T-helper 2 cell treated with Interferon-gamma antibody and Interleukin-4, amounts not matched to agents 5 μg/mL and 100 μg/mL, for 36 hours (primary cell): ENCODE results near the gene CAD.
"Not testable (repeated sequence)": the region's sequence is repeated elsewhere in the genome, so short reads cannot be mapped to it uniquely, and the experiment has no call there.

ENCODE experiments used
- DNase-seq: peaks from one replicate; pipeline ENCODE4 v3.0.0; 2021; ENCODE audit warnings: low spot score
- H3K27ac Mint-ChIP-seq: one replicate; pipeline ENCODE4 v1.8.0; 2021; ENCODE audit warnings: mild to moderate bottlenecking, mixed read lengths
- H3K27me3 Mint-ChIP-seq: one replicate; pipeline ENCODE4 v1.8.0; 2021; ENCODE audit warnings: low read depth, mixed read lengths
- H3K36me3 Mint-ChIP-seq: one replicate; pipeline ENCODE4 v1.8.0; 2021; ENCODE audit warnings: low read depth, mixed read lengths
- H3K4me1 Mint-ChIP-seq: one replicate; pipeline ENCODE4 v1.8.0; 2021; ENCODE audit warnings: low read depth, mixed read lengths
- H3K4me3 Mint-ChIP-seq: one replicate; pipeline ENCODE4 v1.8.0; 2022; ENCODE audit warnings: mild to moderate bottlenecking, moderate library complexity, mixed read lengths
- H3K9me3 Mint-ChIP-seq: one replicate; pipeline ENCODE4 v1.8.0; 2021; ENCODE audit warnings: mixed read lengths

CAD gene

DNA sequence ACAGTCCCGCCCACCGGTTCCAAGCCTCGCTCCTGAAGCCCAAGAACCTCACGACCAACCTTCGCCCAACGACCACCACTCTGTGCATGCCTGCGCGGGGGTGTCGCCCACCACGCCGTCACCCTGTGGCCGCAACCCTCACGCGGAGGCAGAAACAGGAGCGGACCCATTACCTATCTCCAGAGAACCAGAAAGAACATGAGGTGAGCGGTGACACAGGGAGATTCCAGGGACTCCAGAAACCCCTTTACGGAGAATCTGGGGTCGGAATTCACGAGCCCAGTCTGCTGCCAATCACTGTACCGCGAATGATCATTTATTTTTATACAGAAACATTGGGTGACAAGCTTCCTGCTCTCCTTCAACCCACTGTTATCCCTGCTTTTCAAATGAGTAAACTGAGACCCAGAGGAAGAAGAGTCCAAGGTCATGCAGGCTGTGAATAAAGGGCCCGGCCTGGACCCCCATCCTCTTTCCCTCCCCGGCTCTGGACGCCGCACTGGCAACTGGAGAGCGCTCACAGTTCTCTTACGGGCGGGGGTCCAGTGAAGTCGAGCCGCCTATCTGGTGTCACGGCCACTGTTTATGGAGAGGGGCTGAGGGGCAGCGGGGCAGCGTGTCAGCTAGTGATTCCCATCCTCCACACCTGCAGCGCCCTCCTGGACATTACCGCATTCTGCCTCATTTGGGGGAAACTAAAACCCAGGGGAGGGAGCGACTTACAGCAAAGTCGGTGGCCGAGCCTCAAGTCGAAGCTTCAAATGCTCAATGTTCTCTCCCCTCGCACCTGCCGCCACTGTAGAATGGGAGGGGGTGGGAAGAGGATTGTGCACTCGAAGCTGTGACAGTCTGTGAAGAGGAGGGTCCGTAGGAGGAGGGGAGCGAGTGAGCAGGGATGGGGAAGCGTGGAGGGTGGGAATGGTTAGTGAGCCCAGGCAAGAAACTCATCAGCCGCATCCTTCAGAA, 46.4 kb downstream of the CAD start:
- Mint-ChIP-seq H3K4me1 (peaks cover 17% of the 10 kb centered on the region), H3K9me3 (no peaks in the 10 kb centered on the region), H3K27me3 (peaks cover 43% of the 10 kb centered on the region)

DNA sequence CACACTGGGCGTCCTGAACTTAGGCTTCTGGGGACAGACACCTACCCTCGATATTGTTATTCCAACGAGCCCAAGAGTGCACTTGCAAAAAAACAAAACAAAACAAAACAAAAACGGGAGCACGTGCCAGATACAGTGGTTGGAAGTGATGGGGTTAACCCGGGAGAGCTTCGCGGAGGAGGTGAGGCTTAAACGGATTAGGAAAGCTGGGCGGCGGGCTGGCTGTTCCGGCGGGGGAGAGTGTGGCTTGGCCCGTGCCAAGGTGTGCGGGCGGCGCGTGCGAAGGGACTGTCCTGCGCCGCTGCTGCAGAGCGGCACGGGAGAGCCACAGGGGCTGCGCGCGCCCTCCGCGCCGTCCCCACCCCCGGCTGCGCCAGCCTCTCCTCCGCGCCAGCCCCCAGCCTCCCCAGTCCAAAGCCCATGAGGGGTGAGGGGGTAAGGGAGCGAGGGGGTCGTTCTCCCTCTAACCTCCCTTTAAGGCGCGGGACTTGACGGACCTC, 47.1 kb downstream of the CAD start:
- Mint-ChIP-seq H3K4me1 (peaks cover 17% of the 10 kb centered on the region), H3K27me3 (peaks cover 43% of the 10 kb centered on the region), H3K36me3 (peaks cover 2% of the 10 kb centered on the region), H3K27ac (no peak overlapping the region), H3K9me3 (no peaks in the 10 kb centered on the region), H3K4me3 (peak overlapping the region; percentile 93)
- no peak for DNase-seq

More for the DNA sequence above, 46.4 kb downstream of the CAD start:
- DNase-seq, result no peak
- H3K27ac Mint-ChIP-seq, result peak overlapping the region; percentile 29
- H3K4me3 Mint-ChIP-seq, result peak overlapping the region; percentile 93
- peaks cover 2% of the 10 kb centered on the region for H3K36me3 Mint-ChIP-seq

GRCh38 chr2:27264753-27265535, 47.8 kb downstream of the CAD start:
- peaks cover 17% of the 10 kb centered on the region for H3K4me1 Mint-ChIP-seq
- H3K4me3 Mint-ChIP-seq, result peak overlapping the region; percentile 65
- peaks cover 44% of the 10 kb centered on the region for H3K27me3 Mint-ChIP-seq
- no peak overlapping the region for H3K27ac Mint-ChIP-seq
- peaks cover 2% of the 10 kb centered on the region for H3K36me3 Mint-ChIP-seq
- H3K9me3 Mint-ChIP-seq, result no peaks in the 10 kb centered on the region
- DNase-seq, result peak; percentile 60

DNA sequence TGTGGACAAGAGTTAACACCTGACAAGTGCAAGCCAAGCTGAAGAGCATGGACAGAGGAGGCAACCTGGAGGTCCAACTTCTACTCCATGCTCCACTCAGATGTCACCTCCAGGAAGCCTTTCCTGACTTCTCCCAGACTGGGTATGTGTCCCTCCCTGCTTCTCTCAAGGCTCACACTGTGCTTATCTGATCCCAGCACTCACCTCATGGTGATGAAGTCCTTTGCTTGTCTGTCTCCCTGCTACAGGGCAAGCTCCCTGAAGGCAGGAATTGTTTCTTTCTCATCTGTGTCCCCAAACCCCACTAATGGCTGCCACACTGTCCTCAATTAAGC, 48.3 kb downstream of the CAD start:
- Mint-ChIP-seq H3K4me3 (peak overlapping the region; percentile 65), H3K36me3 (peaks cover 2% of the 10 kb centered on the region), H3K9me3 (no peaks in the 10 kb centered on the region), H3K4me1 (peaks cover 17% of the 10 kb centered on the region), H3K27me3 (peaks cover 40% of the 10 kb centered on the region), H3K27ac (no peak overlapping the region)
- DNase-seq, result no peak

GRCh38 chr2:27268296-27268695, 51.1 kb downstream of the CAD start:
- not testable (repeated sequence) for H3K4me3 Mint-ChIP-seq, H3K27ac Mint-ChIP-seq, H3K36me3 Mint-ChIP-seq, H3K9me3 Mint-ChIP-seq, DNase-seq
- peaks cover 18% of the 10 kb centered on the region for H3K4me1 Mint-ChIP-seq
- H3K27me3 Mint-ChIP-seq, result peaks cover 26% of the 10 kb centered on the region

DNA sequence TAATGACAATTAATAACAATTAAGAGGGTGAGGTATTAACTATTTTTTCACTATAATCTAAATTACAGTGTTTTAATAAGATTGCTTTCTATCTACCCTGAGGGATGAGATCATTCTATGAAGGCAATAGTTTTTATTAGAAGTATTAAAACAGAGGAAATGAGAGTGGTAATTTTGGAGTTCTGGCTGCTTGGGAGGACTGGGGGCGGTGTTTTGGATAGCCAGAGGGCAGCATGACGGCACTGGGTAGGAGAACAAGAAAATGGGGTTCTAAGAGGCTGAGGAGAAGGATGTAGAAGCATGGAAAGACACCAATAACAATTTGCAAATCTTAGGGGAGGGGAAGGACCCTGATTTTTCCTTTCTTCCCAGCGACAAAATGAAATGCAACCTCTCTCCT, 53.0 kb downstream of the CAD start:
- no peaks in the 10 kb centered on the region for H3K36me3 Mint-ChIP-seq

GRCh38 chr2:27270670-27271069, 53.5 kb downstream of the CAD start:
- peaks cover 4% of the 10 kb centered on the region for H3K4me1 Mint-ChIP-seq
- no peak for DNase-seq

More for the DNA sequence above, 53.0 kb downstream of the CAD start:
- Mint-ChIP-seq H3K27ac (no peak overlapping the region), H3K4me1 (peaks cover 8% of the 10 kb centered on the region), H3K27me3 (peaks cover 16% of the 10 kb centered on the region), H3K9me3 (no peaks in the 10 kb centered on the region), H3K4me3 (no peak overlapping the region)
- DNase-seq, result no peak

GRCh38 chr2:27271631-27272340, 54.6 kb downstream of the CAD start:
- no peak for DNase-seq
- H3K36me3 Mint-ChIP-seq, result no peaks in the 10 kb centered on the region
- H3K9me3 Mint-ChIP-seq, result no peaks in the 10 kb centered on the region
- H3K27me3 Mint-ChIP-seq, result peaks cover 16% of the 10 kb centered on the region
- H3K4me3 Mint-ChIP-seq, result no peak overlapping the region
- no peak overlapping the region for H3K27ac Mint-ChIP-seq
- H3K4me1 Mint-ChIP-seq, result peaks cover 4% of the 10 kb centered on the region

More at GRCh38 chr2:27270670-27271069, 53.5 kb downstream of the CAD start:
- no peak overlapping the region for H3K27ac Mint-ChIP-seq
- H3K27me3 Mint-ChIP-seq, result peaks cover 16% of the 10 kb centered on the region
- H3K36me3 Mint-ChIP-seq, result no peaks in the 10 kb centered on the region
- H3K9me3 Mint-ChIP-seq, result no peaks in the 10 kb centered on the region
- no peak overlapping the region for H3K4me3 Mint-ChIP-seq

DNA sequence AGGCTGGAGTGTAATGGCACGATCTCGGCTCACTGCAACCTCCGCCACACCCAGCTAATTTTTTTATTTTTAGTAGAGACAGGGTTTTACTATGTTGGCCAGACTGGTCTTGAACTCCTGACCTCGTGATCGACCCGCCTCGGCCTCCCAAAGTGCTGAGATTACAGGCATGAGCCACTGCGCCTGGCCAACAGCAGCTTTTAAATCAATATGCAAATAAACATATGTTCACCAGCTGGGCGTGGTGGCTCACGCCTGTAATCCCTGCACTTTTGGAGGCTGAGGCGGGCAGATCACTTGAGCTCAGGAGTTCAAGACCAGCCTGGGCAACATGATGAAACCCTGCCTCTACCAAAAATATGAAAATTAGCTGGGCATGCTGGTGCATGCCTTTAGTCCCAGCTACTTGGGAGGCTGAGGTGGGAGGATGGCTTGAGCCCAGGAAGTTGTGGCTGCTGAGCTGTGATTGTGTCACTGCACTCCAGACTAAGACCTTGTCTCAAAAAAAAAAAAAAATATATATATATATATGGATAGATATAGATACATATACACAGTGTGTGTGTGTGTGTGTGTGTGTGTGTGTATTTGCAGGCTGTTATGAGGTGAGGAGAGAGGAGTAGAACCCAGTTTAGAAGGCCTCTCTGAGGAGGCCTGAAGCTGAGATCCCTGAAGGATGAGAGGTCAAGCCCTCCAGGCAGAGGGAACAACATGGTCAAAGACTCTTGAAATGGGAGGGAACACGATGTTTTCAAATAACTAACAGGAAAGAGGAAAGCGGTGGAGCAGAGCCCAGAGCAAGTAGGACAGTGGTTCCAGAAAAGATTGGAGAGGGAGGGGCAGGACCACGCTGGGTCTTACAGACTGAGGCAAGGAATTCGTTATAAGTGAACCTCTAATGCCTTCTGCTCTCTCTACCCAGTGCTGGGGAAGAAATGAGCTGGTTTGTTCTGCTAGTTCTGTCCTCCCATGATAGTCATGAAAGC, 55.7 kb downstream of the CAD start:
- H3K36me3 Mint-ChIP-seq, H3K9me3 Mint-ChIP-seq, H3K27ac Mint-ChIP-seq, H3K4me1 Mint-ChIP-seq, DNase-seq, H3K4me3 Mint-ChIP-seq: not testable (repeated sequence)
- peaks cover 16% of the 10 kb centered on the region for H3K27me3 Mint-ChIP-seq

DNA sequence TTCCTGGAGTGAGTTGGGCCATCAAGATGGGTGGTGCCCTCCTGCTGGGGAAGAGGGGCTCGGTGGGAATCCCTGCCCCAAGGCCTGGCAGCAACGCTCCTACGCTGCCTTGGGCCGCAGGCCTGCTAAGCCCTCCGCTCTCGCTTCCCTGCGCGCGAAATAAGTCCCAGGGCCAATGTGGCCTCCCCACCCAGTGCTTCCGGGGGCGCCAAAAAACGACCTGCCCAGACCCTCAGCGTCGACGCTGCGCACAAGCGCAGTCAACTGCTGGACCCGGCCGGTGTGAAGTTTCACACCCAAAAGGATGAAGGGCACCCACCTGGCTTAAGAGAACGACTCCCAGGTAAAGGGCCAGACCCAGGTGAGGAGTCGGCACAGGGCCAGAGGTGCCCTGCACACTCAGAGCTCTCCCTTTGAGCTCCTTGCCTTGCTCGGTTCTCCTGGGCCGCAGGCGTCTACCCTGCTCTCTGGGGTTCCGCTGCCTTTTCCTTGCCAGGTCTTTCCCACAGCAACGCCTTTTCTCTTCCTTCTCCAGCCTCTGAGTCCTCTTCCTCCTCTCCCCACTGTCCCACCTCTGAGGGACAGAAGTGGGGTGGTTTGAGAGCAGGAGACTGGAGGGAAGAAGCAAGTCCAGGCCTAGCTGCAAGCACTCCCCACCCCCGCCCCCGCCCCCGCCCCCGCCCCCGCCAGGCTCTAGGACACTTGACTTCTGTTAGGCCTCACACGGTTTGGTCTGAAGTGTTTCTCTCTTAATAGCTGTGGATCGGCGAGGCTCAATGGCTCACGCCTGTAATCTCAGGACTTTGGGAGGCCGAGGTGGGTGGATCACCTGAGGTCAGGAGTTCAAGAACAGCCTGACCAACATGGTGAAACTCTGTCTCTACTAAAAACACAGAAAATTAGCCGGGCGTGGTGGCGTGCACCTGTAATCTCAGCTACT, 58.3 kb downstream of the CAD start, which contains the start of gene DNAJC5G:
TSS of gene DNAJC5G (plus strand) at position 223 of the 940 bp plus-strand sequence. CDS start 1,296 bp downstream, outside the sequence.
- DNase-seq, result no peak
- Mint-ChIP-seq H3K4me3 (no peak within 1 kb of the TSS), H3K27ac (no peak within 1 kb of the TSS), H3K27me3 (peaks cover 8% of the 10 kb centered on the region), H3K36me3 (no peaks in the 10 kb centered on the region), H3K4me1 (peaks cover 12% of the 10 kb centered on the region), H3K9me3 (no peaks in the 10 kb centered on the region)

GRCh38 chr2:27278010-27278409, 60.8 kb downstream of the CAD start:
- Mint-ChIP-seq H3K27me3 (peaks cover 4% of the 10 kb centered on the region), H3K9me3 (no peaks in the 10 kb centered on the region), H3K4me3 (no peak overlapping the region), H3K4me1 (peaks cover 13% of the 10 kb centered on the region), H3K36me3 (no peaks in the 10 kb centered on the region), H3K27ac (no peak overlapping the region)
- DNase-seq, result no peak

- Mint-ChIP-seq H3K27me3 (peaks cover 10% of the 10 kb centered on the region), H3K9me3 (no peaks in the 10 kb centered on the region), H3K4me1 (peaks cover 12% of the 10 kb centered on the region), H3K27ac (no peak overlapping the region), H3K4me3 (no peak overlapping the region), H3K36me3 (no peaks in the 10 kb centered on the region)
- no peak for DNase-seq
Measured at GRCh38 chr2:27280826-27281225, 63.7 kb downstream of the CAD start.
